Measurements from ENCODE around the gene PSMC6. TPM values are rescaled to one million over a fixed set of nuclear protein-coding genes. Genes with fewer than 3 reads are reported as not detected.

The PSMC6 gene
- polyA plus RNA-seq, 4 donors: 105 to 160 (median 149) TPM

DNA sequence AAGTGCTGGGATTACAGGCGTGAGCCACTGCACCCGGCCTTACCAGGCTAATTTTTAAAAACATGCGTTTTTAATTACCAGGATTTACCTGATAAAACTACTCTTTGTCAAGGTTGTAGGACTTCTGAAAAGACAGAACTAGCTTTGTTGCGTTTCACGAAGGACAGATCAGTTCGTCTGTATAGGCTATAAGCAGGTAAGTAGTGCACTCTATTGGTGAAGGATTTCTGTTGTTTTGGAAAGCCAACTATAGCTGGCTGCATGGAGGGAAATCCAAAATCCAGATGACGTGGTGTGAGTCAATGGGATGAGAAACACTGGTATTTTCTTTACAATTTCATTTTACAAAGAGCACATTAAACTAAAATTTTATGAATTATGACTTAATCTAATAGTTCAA, 69.8 kb downstream of the PSMC6 start:
- DNase-seq (ENCODE audit: low read depth in 4 of 4, low spot score in 3 of 4): no peak

Other genes starting within 250 kb of the PSMC6 start
- gene TXNDC16, start 154.7 kb upstream of the PSMC6 start, polyA plus RNA-seq (ENCODE audit: insufficient read length in 4 of 4): 10 to 100 TPM; 17.0 to 25.0 (median 21.4) TPM
- 1 to 10 TPM; 6.4 to 9.0 (median 8.1) TPM for gene GPR137C, start 154.4 kb upstream of the PSMC6 start, polyA plus RNA-seq (ENCODE audit: insufficient read length in 4 of 4)
- 10 to 100 TPM; 21.0 to 32.6 (median 27.5) TPM for gene ERO1A, start 11.6 kb upstream of the PSMC6 start, polyA plus RNA-seq (ENCODE audit: insufficient read length in 4 of 4)
- gene STYX, start 23.0 kb downstream of the PSMC6 start, polyA plus RNA-seq (ENCODE audit: insufficient read length in 4 of 4): 10 to 100 TPM; 16.9 to 18.7 (median 17.0) TPM
- 10 to 100 TPM; 28.4 to 36.2 (median 31.1) TPM for gene GNPNAT1, start 84.4 kb downstream of the PSMC6 start, polyA plus RNA-seq (ENCODE audit: insufficient read length in 4 of 4)
- 100 to 1,000 TPM; 148 to 201 (median 161) TPM for gene FERMT2, start 243.8 kb downstream of the PSMC6 start, polyA plus RNA-seq (ENCODE audit: insufficient read length in 4 of 4)

Data from left renal pelvis (tissue), 4 donors.